SK-MEL-5 (cell line): ENCODE measurements around the gene GALNT11. TPM values are rescaled to one million over a fixed set of nuclear protein-coding genes. Genes with fewer than 3 reads are reported as not detected.
A peak's percentile ranks its signal among the peaks of the same experiment; 100 is the strongest.
"Not testable (repeated sequence)": the region's sequence is repeated elsewhere in the genome, so short reads cannot be mapped to it uniquely, and the experiment has no call there.

Experiments used
- DNase-seq: peaks from one replicate; pipeline ENCODE4 v3.0.0-alpha.2; 2016; ENCODE audit warnings: low read depth, low spot score
- in situ Hi-C: cut with HindIII; loops from 2 replicates; pipeline ENCODE4 v1.10.0; 2016; ENCODE audit warnings: low sequenced_read_pairs, high pct_unique_total_duplicates, low pct_unique_long_range_greater_than_20kb
- polyA plus RNA-seq, 2 experiments: library from polyadenylated mRNA; depleted of rRNA; stranded (reverse); fragments of >200 nt; gene quantifications; 2 replicates each; pipeline ENCODE4 v1.2.3, GENCODE V29; 2015
- total RNA-seq: library from RNA; depleted of rRNA; stranded (reverse); fragments of >200 nt; shearing (Covaris generic); gene quantifications from 2 replicates; pipeline ENCODE4 v1.2.3, GENCODE V29; 2014; rRNA removed

The GALNT11 gene
- 82.7 and 84.5 TPM in 2 replicates for total RNA-seq
- polyA plus RNA-seq (2015; cell fraction: cytosol; rRNA removed): 85.4 and 93.9 TPM in 2 replicates
- polyA plus RNA-seq (2015; cell fraction: nucleus; rRNA removed): 71.5 and 78.5 TPM in 2 replicates

GRCh38 chr7:152025077-152025936, at the start of gene GALNT11:
TSS of gene GALNT11 (plus strand) at chr7:152025674. CDS start at chr7:152094228, 68,554 bp downstream.
- peak; percentile 88 for DNase-seq
- in situ Hi-C loops: no loop called here

- DNase-seq: no peak
- in situ Hi-C loops: no loop called here
Observed at GRCh38 chr7:151978616-151979015, 46.9 kb upstream of the GALNT11 start.

- no peak for DNase-seq
- in situ Hi-C loops: no loop called here
Observed at GRCh38 chr7:151981223-151981622, 44.3 kb upstream of the GALNT11 start.

- in situ Hi-C loops: no loop called here
- DNase-seq: no peak
Observed at GRCh38 chr7:151982806-151983205, 42.7 kb upstream of the GALNT11 start.

DNA sequence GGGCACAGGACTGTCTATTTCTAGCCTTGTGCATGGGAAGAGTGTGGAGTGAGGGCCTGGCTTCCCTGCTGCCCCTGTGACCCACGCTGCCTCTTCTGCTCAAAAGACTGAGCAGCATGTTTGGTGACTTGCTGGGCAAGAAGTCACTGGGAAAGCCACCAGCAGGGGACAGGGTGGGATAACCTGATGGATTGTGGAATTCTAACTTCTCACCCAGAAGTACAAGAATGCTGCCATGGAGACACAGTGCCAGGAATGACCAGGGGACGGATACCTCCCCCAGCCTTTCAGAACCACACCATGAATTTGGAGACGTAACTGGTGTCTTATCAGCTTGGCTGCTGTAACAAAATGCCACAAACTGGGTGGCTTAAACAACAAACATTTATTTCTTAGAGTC, 40.9 kb upstream of the GALNT11 start:
- in situ Hi-C loops: no loop called here
- DNase-seq: no peak

DNA sequence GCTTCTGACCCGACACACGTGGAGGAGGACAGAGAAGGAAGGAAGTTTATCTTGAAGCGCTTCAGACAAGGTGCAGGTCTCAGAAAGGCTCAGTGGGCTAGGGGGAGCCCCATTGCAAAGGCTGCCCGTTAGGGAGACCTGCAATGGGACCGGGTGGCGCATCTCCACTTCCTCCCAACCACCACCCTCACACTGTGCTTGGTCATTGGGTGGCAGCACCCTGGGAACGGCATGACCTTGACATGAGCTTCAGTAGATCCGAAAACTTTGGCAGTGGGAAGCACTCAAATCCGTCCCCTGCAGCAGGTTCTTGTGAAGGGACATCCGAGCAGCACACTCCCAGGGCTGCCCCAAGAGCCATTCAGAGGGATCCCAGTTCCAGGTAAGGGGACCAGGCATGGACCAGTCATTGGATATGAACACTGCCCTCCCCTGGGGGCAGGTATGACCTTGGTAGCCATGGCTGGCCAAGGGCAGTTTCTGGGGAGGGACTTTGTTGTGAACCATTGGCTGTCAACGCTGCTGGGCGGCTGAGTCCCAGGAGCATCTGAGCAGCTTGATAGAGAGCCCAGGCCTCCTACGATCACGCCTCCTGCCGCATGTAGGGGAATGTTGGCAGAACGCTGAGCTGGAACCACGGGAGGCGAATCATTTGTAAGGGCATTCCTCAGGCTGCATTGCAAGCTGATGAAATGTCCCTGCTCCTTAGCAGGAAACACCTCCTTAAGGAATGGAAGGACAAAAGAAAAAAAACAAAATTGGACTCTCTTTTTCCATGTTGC, 37.5 kb upstream of the GALNT11 start:
- in situ Hi-C loops: no loop called here
- DNase-seq: no peak

DNA sequence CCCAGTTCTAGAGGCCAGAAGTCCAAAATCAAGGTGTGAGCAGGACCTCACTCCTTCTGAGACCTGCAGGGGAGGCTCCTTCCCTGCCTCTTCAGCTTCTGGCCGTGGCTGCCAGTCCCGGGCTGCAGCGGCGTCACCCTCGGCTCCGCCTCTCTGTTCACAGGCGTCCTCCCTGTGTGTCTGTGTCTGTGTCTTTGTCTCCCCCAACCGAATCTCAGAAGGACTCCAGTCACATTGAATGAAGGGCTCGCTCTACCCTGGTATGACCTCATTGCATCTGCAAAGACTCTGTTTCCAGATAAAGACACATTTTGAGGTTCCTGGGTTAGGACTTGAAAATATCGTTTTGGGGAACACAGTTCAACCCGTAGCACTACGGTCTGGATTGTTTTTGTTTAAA, 33.1 kb upstream of the GALNT11 start:
- in situ Hi-C loops: no loop called here
- DNase-seq: peak; percentile 84

DNA sequence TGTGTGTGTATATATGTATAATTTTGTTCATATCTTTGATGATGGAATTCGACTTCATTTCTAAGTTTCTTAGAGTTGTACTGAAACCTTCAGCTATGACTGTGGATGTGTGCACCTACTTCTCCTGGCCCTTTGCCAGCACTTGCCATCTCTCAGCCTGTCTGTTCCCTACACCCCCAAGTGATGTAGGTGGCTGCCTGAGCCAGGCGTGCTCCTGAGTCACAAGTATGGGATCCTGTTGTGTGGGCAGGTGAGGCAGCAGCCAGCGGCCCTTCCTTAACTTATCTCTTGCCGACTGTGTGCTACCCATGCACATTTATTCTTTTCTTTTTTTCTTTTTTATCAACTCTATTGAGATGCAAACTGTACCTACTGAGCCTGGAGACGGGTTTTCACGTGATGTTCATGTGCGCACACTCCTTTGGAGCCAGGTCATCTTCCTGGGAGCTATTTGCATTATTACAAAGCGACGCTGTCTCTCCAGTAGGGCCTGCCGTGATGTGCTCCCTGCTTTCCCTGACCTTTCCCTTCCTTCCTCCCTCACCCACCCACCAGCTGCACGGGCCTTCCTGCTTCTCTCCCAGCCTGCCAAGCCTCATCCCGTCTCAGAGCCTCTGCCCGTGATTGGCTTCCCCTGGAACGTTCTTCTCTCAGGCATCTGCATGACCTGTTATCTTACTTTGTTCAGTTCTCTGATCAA, 31.3 kb upstream of the GALNT11 start:
- in situ Hi-C loops: no loop called here
- DNase-seq: no peak

GRCh38 chr7:151999424-152000090, 25.9 kb upstream of the GALNT11 start:
- in situ Hi-C loops: no loop called here
- DNase-seq: no peak

DNA sequence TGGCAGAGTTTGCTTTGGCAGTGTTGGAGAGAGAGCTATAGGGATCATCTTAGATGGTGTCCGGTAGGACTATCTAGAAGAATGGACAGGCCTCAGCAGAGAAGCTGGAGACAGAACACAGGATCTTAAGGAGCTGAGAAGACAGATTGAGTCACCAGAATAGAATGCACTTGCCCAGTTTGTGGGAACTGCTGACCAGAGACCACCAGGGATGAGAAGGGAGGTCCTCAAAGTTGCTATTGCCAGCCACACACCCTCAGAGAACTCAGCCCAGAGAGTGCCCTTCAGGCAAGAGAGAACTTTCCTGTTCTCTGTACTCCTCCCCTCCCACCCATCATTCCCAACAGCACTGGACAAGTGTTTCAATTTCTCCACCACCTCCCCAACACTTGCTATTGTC, 25.3 kb upstream of the GALNT11 start:
- in situ Hi-C loops: no loop called here
- no peak for DNase-seq

- in situ Hi-C loops: no loop called here
- no peak for DNase-seq
Observed at GRCh38 chr7:152006336-152006735, 19.1 kb upstream of the GALNT11 start.

GRCh38 chr7:152011860-152012259, 13.6 kb upstream of the GALNT11 start:
- in situ Hi-C loops: no loop called here
- no peak for DNase-seq

DNA sequence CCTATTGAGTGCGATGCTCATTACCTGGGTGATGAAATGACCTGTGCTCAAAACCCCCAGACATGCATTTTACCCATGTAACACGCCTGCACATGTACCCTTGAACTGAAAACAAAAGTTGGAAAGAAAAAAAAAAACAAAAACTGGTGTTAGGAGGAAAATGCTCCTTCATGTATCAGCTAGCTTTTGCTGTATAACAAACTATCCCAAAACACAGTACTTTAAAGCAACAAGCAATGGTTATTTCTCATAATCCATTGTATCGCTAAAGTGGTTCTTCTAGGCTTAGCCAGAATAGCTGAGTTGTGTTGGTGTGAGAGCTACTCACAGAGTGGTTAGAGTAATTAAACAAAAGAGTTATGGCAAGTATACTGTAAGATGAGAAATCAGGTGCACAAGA, 12.2 kb upstream of the GALNT11 start:
- no peak for DNase-seq
- in situ Hi-C loops: no loop called here

- in situ Hi-C loops: no loop called here
- no peak for DNase-seq
Observed at GRCh38 chr7:152013974-152014373, 11.5 kb upstream of the GALNT11 start.

DNA sequence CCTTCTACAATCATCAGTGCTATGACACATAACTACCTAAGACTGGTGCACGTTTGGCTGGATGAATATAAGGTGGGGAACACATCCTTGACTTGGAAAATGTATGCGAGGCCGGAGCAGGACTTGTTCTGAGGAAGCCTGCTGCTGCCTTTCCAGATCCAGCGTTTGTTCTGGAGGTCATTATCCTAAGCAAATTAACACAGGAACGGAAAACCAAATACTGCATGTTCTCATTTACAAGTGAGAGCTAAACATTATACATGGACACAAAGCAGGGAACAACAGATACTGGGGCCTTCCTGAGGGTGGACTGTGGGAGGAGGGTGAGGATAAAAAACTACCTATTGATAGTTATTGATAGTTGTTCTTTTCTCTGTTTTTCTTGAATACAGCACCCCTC, 10.8 kb upstream of the GALNT11 start:
- in situ Hi-C loops: no loop called here
- no peak for DNase-seq

GRCh38 chr7:152015600-152015999, 9.9 kb upstream of the GALNT11 start:
- in situ Hi-C loops: no loop called here
- no peak for DNase-seq

DNA sequence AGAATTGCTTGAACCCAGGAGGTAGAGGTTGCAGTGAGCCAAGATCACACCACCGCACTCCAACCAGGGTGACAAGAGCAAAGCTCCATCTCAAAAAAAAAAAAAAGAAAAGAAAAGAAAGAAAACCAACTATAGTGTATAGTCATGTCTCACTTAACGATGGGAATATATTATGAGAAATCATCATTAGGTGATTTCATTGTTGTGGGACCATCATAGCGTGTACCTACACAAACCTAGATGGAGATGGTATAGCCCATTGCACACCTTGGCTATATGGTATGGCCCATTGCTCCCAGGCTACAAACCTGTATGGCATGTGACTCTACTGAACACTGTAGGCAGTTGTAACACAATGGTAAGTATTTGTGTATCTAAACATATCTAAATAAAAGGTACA, 8.5 kb upstream of the GALNT11 start:
- DNase-seq: no peak
- in situ Hi-C loops: no loop called here

- DNase-seq, in situ Hi-C loops: not testable (repeated sequence)
Observed at GRCh38 chr7:152017683-152018082, 7.8 kb upstream of the GALNT11 start.
